GM19099 (cell line): ENCODE results near the gene UPF3A.
A peak's percentile ranks its signal among the peaks of the same experiment; 100 is the strongest.

Experiments used
- POLR2A ChIP-seq: IDR thresholded peaks from 3 replicates; pipeline ENCODE4 v1.6.1; 2011; ENCODE audit warnings: low read depth; ENCODE audit not compliant: insufficient read length; ENCODE audit errors: extremely low read depth

Gene UPF3A

GRCh38 chr13:114281351-114282040 is at the start of gene UPF3A:
Gene UPF3A (plus strand): TSS chr13:114281601. CDS start chr13:114281640, 39 bp downstream.
- TF ChIP-seq POLR2A = peak; percentile 89

GRCh38 chr13:114231886-114232285 is 49.5 kb upstream of the UPF3A start:
- no peak for TF ChIP-seq POLR2A

- TF ChIP-seq POLR2A = no peak
Observed at GRCh38 chr13:114234266-114234644, 47.1 kb upstream of the UPF3A start.

- peak; percentile 65 for TF ChIP-seq POLR2A
Observed at GRCh38 chr13:114234645-114235421, 46.6 kb upstream of the UPF3A start, which contains the start of gene CDC16. Gene CDC16 (plus strand): TSS chr13:114234897. CDS start chr13:114235085, 188 bp downstream.

GRCh38 chr13:114235697-114236096 is 45.7 kb upstream of the UPF3A start:
- no peak for TF ChIP-seq POLR2A

GRCh38 chr13:114236227-114236626 is 45.2 kb upstream of the UPF3A start:
- no peak for TF ChIP-seq POLR2A

- TF ChIP-seq POLR2A = no peak
Observed at GRCh38 chr13:114237415-114238112, 43.8 kb upstream of the UPF3A start.

GRCh38 chr13:114241918-114242317 is 39.5 kb upstream of the UPF3A start:
- no peak for TF ChIP-seq POLR2A

GRCh38 chr13:114243971-114244370 is 37.4 kb upstream of the UPF3A start:
- no peak for TF ChIP-seq POLR2A

- no peak for TF ChIP-seq POLR2A
Observed at GRCh38 chr13:114244637-114245036, 36.8 kb upstream of the UPF3A start.

- TF ChIP-seq POLR2A = no peak
Observed at GRCh38 chr13:114248011-114248410, 33.4 kb upstream of the UPF3A start.

- TF ChIP-seq POLR2A = no peak
Observed at GRCh38 chr13:114249077-114249476, 32.3 kb upstream of the UPF3A start.

- TF ChIP-seq POLR2A = no peak
Observed at GRCh38 chr13:114256547-114256946, 24.9 kb upstream of the UPF3A start.

- no peak for TF ChIP-seq POLR2A
Observed at GRCh38 chr13:114257014-114257413, 24.4 kb upstream of the UPF3A start.

GRCh38 chr13:114258589-114258988 is 22.8 kb upstream of the UPF3A start:
- TF ChIP-seq POLR2A = no peak
